GM11168 (cell line): ENCODE data around the gene ADAM22.
"Not testable (repeated sequence)": the region's sequence is repeated elsewhere in the genome, so short reads cannot be mapped to it uniquely, and the experiment has no call there.

Experiments used
- in situ Hi-C: fragments of 300-500 bp; cut with MboI; formaldehyde crosslinking; loops from one replicate; pipeline ENCODE4 v1.12.0; 2022; ENCODE audit warnings: low sequenced_read_pairs; ENCODE audit not compliant: unreplicated experiment

ADAM22 gene, protein sequence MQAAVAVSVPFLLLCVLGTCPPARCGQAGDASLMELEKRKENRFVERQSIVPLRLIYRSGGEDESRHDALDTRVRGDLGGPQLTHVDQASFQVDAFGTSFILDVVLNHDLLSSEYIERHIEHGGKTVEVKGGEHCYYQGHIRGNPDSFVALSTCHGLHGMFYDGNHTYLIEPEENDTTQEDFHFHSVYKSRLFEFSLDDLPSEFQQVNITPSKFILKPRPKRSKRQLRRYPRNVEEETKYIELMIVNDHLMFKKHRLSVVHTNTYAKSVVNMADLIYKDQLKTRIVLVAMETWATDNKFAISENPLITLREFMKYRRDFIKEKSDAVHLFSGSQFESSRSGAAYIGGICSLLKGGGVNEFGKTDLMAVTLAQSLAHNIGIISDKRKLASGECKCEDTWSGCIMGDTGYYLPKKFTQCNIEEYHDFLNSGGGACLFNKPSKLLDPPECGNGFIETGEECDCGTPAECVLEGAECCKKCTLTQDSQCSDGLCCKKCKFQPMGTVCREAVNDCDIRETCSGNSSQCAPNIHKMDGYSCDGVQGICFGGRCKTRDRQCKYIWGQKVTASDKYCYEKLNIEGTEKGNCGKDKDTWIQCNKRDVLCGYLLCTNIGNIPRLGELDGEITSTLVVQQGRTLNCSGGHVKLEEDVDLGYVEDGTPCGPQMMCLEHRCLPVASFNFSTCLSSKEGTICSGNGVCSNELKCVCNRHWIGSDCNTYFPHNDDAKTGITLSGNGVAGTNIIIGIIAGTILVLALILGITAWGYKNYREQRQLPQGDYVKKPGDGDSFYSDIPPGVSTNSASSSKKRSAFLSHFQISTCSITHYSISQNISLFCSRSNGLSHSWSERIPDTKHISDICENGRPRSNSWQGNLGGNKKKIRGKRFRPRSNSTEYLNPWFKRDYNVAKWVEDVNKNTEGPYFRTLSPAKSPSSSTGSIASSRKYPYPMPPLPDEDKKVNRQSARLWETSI

DNA sequence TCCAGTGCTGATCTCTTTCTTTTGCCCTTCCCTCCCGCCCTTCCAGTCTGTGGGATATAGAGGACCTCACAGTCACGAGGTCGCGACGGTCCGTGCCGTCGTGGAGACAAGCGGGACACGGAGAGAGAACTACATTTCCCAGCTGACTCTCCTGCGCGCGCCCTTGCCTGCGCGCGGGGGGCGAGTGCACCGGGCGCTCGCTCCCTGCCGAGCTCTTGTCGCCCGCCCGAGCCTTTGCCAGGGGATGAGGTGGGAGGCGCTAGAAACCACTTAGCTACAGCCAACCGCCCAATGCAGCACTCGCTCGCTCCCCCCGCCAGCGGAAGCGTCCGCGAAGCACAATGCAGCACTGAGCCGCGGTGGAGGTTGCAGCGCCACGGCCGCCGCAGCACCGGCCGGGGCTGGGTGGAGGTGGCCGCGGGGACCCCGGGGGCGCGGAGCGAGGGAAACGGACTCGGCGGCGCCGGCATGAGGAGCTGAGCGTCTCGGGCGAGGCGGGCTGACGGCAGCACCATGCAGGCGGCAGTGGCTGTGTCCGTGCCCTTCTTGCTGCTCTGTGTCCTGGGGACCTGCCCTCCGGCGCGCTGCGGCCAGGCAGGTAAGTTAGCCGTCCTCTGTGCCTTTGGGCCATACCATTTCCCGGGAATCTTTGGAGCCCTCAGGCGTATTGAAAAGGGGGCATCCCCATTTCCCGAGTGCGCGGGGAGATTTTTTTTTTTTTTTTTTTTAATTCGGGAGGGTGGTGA, at the start of gene ADAM22:
TSS of gene ADAM22 (plus strand) at position 299 of the 746 bp plus-strand sequence. CDS start at position 514, 215 bp downstream.
- in situ Hi-C loops = no loop called here

DNA sequence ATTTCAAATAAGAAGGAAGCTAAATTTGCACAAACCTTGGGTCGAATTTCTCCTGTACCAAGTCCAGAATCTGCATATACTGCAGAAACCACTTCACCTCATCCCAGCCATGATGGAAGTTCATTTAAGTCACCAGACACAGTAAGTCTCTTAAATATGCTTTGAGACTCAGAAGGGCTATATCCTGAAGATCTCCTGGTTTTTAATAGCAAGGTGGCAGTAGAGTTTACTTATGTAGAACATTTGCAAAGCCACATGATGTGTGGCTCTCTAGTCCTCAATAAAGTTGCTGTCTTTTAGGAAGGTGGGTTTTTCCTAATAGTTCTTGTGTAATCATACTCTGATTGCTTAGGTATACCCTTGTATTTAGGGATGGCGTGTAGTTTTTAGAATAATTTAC, 49.0 kb upstream of the ADAM22 start:
- in situ Hi-C loops = loop anchor here (25.0 kb wide), 1 partner anchor 373 kb away; no protein-coding TSS in a partner anchor

DNA sequence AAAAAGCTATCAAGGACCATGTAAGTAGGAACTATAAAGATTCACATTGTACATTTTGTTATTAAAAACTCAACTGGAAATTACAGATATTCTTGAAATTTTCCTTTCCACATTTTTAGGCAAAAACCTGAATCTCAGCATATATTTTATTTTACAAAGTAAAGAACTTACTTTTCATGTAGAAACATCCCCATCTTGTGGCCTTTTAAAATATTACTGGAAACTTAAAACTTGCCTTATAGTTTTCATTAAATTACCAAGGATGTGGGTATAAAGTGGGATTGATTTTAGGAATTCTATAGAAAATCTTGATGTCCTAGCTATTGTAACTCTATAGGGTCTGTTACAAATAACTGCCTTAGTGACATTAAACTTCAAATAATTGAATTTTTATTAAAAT, 47.2 kb upstream of the ADAM22 start:
- in situ Hi-C loops = loop anchor here (25.0 kb wide), 1 partner anchor 375 kb away; no protein-coding TSS in a partner anchor

DNA sequence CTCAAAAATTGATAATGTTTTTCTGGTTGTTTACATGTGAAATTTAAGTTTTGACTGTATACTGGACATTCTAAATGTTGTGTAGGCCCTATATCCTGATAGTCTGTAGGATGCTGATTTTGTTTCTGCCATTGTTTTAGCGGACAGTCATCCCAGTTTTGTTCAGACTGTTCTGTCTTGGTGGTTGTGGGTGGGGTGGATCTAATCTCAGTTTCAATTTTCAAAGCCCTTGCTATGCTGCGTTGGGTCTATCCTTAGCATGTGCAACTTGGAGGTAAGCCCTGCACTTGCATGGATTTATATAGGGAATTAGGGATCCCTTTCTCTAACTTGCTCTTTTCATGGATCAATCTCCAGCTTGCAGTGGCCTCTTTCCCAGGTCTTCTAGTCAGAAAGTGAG, 38.7 kb upstream of the ADAM22 start:
- in situ Hi-C loops = loop anchor here (25.0 kb wide), 1 partner anchor 383 kb away; no protein-coding TSS in a partner anchor

DNA sequence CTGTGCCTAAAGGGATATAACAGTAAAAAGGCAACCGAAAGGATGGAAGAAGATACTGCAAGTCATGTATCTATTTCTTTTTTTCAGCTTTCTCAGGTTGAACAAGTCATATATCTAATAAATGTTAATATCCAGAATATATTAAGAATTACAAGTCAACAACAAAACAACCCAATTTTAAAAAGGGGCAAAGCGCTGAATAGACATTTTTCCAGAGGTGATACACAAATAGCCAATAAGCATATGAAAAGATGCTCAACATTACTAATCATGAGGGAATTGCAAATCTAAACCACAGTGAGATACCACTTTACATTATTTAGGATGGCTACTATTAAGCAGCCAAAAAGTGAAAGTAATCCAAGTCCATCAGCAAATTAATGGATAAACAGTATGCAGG, 34.8 kb upstream of the ADAM22 start:
- in situ Hi-C loops = loop anchor here (25.0 kb wide), 1 partner anchor 387 kb away; no protein-coding TSS in a partner anchor

DNA sequence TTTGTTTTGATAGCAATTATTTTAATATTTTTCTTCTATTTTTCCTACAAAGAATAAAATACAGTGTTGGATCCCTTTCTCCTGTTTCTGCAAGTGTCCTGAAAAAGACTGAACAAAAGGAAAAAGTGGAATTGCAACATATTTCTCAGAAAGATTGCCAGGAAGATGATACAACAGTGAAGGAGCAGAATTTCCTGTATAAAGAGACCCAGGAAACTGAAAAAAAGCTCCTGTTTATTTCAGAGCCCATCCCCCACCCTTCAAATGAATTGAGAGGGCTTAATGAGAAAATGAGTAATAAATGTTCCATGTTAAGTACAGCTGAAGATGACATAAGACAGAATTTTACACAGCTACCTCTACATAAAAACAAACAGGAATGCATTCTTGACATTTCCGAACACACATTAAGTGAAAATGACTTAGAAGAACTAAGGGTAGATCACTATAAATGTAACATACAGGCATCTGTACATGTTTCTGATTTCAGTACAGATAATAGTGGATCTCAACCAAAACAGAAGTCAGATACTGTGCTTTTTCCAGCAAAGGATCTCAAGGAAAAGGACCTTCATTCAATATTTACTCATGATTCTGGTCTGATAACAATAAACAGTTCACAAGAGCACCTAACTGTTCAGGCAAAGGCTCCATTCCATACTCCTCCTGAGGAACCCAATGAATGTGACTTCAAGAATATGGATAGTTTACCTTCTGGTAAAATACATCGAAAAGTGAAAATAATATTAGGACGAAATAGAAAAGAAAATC, 26.7 kb upstream of the ADAM22 start:
- in situ Hi-C loops = loop anchor here (10.0 kb wide), 1 partner anchor 197 kb away; no protein-coding TSS in a partner anchor

DNA sequence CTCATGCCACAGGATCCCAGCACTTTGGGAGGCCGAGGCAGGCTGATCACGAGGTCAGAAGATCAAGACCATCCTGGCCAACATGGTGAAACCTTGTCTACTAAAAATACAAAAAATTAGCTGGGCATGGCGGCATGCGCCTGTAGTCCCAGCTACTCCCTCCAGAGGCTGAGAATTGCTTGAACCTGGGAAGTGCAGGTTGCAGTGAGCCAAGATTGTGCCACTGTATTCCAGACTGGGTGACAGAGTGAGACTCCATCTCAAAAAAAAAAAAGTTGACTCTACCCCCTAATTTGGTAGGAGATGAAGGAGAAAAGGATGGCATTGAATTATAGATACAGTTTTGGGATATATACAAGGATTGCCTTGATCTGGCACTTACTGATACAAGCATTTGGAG, 25.2 kb upstream of the ADAM22 start:
- in situ Hi-C loops = loop anchor here (10.0 kb wide), 1 partner anchor 196 kb away; no protein-coding TSS in a partner anchor

DNA sequence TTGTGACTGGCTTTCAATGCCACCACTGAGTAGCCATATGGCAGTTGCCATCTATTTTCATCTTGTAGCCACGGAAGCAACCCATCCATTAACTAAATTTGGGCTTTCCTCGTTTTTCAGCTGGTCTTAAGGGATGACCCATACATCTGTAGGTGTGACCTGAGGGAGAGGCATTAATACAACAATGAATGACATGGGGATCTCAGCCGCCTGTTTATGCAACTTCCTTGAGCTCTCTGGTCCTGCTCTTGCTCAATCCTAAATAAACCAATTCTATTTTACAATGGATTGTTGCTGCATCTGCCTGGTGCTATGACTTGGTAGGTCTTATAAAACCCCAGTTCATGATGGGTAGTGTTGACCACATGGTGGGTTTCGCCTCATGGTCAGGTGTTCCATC, 21.9 kb upstream of the ADAM22 start:
- in situ Hi-C loops = no loop called here

DNA sequence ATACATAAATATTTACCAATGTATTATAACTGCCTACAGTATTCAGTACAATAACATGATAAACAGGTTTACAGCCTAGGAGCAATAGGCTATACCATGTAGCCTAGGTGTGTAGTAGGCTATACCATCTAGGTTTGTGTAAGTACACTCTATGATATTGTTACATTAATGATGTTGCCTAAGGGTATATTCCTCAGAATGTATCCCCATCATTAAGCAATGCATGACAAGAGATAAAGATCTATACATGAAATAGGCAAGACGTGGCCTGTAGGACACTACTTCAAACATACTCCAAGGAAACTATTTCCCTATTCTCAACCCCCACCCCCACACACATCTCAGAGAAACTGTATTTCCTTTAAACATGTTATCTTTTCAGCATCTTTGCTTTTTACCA, 15.3 kb upstream of the ADAM22 start:
- in situ Hi-C loops = no loop called here

DNA sequence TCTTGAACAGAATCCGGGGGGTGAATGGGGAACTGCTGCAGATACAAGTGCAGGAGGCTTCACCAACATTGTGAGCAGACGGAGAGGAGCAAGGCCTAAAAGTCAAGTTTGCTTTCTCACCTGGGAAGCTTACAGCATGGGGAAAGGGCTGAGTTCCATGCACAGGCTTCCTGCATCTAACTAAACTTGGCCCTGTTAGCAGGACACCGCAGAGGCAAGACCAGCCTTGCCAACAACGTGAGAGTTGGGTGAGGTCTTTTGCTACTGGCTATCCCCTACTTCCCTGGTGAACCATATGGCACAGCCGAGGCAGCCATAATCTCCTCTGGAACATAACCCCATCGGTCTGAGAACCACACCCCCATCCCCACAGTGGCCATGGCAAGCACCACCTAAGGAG, 14.2 kb upstream of the ADAM22 start:
- in situ Hi-C loops = no loop called here

DNA sequence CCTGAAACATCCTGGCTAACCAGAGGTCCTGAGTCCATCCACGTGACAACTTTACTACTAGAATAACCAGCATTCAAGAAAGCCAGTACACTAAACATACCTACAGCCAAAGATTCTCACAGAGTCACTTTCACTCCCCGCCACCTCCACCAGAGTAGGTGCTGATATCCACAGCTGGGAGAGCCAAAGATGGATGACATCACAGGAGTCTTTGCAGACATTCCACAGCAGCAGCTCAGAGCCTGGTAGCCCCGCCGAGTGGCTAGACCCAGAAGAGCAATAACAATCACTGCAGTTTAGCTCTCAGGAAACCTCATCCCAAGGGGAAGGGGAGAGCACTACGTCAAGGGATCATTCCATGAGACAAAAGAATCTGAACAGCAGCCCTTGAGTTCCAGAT, 13.5 kb upstream of the ADAM22 start:
- in situ Hi-C loops = no loop called here

DNA sequence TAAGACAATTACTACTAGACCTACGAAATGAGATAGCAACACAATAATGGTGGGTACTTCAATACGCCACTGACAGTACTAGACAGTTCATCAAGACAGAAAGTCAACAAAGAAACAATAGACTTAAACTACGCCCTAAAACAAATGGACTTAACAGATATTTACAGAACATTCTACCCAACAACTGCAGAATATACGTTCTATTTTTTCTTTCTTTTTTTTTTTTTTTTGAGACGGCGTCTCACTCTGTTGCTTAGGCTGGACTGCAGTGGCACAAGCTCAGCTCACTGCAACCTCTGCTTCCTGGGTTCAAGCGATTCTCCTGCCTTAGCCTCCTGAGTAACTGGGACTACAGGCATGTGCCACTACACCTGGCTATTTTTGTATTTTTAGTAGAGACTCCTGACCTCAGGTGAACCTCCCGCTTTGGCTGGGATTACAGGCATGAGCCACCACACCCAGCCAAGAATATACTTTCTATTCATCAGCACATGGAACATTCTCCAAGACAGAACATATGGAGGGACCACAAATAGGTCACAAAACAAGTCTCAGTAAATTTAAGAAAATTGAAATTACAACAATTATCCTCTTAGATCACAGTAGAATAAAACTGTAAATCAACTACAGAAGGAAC, 11.2 kb upstream of the ADAM22 start:
- in situ Hi-C loops = not testable (repeated sequence)

DNA sequence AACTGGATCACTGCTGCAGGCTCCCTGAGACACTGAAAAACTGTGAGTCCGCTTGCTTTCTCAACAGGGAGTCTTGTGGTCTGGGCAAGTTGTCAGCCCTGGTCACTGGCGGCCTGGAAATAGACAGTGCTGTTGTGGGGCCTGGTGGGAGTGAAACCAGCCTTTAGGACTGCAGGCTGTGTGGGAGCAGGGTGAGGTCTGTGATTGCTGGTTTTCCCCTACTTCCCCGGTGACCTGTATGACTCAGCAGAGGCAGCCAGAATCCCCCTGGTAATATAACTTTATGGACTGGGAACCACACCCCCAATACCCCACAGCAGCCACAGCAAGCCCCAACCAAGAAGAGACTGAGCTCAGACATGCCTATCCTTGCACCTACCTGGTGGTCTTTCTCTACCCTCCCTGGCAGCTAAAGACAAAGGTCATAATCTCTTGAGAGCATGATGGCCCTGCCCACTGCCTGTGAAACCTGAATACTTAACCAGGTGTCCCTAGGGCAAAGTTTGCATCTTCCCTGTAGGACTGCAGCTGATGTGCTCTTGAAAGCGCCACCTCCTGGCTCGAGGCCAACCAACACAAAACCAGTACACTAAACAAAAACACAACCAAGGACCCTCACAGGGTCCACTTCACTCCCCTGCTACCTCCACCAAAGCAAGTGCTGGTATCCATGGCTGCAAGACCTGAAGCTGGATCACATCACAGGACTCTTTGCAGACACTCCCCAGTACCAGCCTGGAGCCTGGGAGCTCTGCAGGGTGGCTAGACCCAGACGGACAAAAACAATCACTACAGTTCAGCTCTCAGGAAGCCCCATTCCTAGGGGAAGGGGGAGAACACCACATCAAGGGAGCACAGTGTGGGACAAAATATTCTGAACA, 7.2 kb upstream of the ADAM22 start:
- in situ Hi-C loops = no loop called here

DNA sequence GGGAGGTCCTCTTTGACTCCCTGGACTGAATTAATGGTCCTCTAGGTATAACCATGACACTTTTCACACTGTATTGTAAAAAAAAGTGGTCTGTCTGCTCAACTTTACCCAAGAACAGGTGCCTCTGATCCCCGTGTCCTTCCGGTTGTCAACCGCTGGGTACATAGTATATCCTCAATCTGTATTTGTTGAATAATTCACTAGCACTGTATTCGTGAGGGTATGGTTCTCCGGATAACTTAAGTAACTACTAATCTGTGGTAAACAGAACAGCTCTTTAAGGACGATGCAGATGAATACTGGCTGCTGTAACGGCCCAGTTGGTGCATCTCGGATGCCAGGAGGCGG, 472 bp upstream of the ADAM22 start:
- in situ Hi-C loops = no loop called here

DNA sequence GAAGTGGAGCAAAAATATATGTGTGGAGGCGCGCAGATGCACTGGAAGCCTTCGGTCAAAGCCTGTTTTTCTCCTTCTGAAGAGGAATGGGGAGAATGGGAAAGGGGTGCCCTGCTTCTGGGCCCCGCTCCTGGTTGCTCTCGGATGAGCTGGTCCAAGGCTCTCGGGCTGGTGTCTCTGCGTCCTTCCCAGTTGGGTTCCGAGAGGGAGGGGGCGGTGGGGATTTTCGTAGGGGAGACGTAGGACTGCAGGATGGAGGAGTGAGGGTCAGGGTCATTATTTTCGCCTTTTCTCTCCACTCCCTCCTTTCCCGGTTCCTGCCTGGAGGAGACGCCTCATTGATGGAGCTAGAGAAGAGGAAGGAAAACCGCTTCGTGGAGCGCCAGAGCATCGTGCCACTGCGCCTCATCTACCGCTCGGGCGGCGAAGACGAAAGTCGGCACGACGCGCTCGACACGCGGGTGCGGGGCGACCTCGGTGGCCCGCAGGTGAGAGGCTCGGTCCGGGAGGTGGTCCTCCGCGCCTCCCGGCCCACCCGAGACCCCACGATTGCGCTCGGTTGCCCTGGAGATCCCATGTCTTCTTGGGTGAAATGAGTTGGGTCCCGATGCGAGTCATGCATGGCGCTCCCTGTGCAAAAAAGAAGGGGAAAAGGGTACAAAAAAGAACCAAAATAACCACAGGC, 790 bp downstream of the ADAM22 start:
- in situ Hi-C loops = no loop called here

DNA sequence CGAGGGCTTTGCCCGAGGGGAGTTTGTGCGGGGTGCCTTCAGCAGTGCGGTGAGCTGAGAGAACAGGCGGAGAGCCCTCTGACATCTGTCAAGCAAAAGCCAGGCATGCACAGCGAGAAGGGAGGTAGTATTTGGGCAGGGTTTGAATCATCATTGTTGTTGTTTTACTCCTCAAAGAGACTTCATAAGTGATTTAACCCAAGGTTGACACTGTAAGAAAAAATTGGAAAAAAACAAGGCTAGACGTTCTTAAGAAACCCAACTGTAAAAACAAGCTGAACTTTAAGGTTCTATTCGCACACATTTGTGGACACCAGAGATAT, 1.3 kb downstream of the ADAM22 start:
- in situ Hi-C loops = no loop called here

DNA sequence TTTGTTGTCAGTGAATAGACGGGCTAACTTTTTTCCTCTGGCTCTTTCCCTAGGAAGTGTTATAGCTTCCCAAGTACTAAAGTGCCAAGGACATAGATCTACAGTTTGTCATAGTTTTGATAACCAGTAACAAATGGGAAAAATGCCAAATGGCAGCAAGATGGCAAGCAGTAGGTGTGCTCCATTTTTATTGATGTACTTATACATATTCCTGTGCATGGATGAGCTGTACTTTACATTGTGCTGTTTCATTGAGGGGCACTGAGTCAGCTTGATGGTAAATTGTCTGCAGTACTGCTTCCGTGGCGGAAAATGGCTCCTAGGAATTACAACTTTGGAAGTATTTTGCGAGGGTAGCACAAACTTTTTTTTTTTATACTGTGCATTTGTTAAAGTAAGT, 7.1 kb downstream of the ADAM22 start:
- in situ Hi-C loops = no loop called here

DNA sequence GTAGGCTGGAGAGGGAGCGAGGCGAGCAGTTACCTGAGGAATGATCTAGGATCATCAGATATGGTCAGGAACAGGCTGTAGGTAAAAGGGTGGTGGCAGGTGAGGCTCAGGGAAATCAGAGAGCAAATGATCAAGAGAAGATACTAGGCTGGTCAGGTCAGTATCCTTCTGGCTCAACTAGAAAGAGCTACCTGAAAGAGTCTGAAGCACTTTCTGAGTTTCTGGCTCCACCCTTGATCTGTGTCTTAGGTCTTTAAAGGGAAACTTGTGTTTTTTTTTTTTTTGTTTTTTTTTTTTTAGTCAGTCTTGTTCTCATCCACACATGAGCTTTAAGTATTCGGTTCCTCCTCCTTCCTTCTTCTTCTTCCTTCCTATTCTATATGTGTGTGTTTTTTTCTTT, 10.5 kb downstream of the ADAM22 start:
- in situ Hi-C loops = no loop called here
